AG09319 (cell line): Measurements from ENCODE around the gene CCDC91.

Experiments
- DNase-seq: peaks from one replicate; pipeline ENCODE4 v3.0.0-alpha.2; 2010; ENCODE audit warnings: low read depth; ENCODE audit errors: extremely low read depth
- TF ChIP-seq, protein P1 (sequence below): IDR thresholded peaks from 2 replicates; pipeline ENCODE4 v1.5.1; 2011; ENCODE audit warnings: low read depth, mild to moderate bottlenecking, inconsistent platforms, low read length, moderate library complexity

CCDC91 gene

GRCh38 chr12:28190321-28191050, at the start of gene CCDC91:
Gene CCDC91 (plus strand): TSS chr12:28190456. CDS start chr12:28257216, 66,760 bp downstream.
- DNase-seq: peak; percentile 78
- TF ChIP-seq, protein P1, sequence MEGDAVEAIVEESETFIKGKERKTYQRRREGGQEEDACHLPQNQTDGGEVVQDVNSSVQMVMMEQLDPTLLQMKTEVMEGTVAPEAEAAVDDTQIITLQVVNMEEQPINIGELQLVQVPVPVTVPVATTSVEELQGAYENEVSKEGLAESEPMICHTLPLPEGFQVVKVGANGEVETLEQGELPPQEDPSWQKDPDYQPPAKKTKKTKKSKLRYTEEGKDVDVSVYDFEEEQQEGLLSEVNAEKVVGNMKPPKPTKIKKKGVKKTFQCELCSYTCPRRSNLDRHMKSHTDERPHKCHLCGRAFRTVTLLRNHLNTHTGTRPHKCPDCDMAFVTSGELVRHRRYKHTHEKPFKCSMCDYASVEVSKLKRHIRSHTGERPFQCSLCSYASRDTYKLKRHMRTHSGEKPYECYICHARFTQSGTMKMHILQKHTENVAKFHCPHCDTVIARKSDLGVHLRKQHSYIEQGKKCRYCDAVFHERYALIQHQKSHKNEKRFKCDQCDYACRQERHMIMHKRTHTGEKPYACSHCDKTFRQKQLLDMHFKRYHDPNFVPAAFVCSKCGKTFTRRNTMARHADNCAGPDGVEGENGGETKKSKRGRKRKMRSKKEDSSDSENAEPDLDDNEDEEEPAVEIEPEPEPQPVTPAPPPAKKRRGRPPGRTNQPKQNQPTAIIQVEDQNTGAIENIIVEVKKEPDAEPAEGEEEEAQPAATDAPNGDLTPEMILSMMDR: no peak; the same call in 1 of the 2 replicates

- TF ChIP-seq, protein P1: no peak
- DNase-seq: no peak
These were observed 46.2 kb upstream of the CCDC91 start for GRCh38 chr12:28144059-28144458.

- TF ChIP-seq, protein P1: no peak
- DNase-seq: no peak
These were observed 45.7 kb upstream of the CCDC91 start for GRCh38 chr12:28144532-28144931.

DNA sequence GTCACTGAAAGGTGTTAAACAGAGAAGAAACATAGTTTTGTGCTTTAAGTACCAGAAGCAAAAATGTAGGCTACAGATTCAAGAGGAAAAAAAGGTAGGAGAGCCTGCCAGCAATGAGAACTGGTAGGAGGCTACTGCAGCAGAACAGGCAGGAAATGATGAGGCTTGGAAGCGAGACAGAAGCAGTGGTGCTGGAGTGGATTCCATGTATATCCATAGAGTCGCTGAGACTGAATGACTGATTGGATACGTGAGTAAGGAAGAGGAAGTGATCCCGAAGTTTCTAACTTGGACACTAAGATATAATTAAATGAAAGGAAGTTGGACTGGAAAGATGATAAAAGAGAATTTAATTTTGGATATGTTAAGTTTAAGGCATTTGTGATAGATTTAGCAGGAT, 45.0 kb upstream of the CCDC91 start:
- TF ChIP-seq, protein P1: no peak
- DNase-seq: no peak

GRCh38 chr12:28149279-28149678, 41.0 kb upstream of the CCDC91 start:
- TF ChIP-seq, protein P1: no peak
- no peak for DNase-seq

GRCh38 chr12:28156362-28156761, 33.9 kb upstream of the CCDC91 start:
- TF ChIP-seq, protein P1: no peak
- DNase-seq: no peak

DNA sequence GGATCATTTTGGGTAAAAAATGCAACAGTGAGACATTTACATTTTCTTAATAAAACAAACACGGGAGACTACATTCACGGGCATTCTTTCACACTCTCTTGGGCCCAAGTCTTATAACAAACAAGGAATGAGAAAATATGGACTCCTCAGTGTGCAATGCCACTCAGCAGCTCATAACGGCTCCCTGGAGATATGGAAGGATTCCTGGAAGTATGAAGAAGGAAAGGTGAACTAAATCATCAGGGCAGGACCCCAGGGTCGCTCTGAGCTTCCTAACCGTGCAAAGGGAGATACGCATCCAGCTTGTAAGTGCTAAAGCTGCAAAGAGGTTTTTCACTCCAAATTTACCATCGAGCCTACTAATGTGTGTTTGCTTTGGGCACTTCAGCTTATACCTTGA, 33.5 kb upstream of the CCDC91 start:
- TF ChIP-seq, protein P1: no peak
- no peak for DNase-seq
